Measurements from ENCODE around the gene RPS29.

Gene RPS29

DNA sequence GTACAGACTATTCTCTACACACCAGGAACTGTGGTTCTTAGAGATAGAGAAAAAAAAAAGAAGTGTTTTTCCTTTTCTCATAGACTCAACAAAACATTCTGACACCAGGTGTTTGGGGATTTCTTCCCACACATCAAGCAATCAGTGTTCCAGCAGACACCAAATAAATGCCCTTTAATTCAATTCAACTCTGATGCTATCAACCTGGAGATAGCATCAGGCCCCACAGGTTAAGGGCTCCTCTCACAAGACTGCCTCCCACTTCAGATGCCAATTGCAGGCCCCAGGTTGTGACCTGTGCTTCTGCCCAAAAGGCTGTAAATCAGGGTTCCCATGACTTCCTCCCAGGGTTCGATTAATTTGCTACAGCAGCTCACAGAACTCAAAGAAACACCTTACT, 36.7 kb downstream of the RPS29 start:
- DNase-seq: no peak

DNA sequence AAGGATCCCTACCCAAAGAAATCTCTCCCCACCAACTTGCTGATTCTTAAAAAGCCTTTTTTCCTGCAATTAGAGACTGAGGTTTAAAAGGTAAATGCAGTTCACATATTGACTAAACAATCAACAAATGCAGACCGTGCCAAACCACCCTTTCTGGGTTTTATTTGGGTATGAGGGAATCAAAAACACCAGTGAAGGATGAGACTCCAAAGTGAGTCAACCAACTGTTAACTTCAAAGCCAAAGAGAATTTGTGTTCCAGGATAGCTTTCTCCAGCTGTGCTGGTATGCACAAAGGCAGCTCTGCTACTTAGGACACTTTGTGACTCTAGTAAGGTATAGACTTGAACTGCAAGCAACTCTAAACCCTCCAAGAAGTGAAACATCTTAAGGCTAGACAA, 39.4 kb downstream of the RPS29 start:
- DNase-seq: no peak

DNA sequence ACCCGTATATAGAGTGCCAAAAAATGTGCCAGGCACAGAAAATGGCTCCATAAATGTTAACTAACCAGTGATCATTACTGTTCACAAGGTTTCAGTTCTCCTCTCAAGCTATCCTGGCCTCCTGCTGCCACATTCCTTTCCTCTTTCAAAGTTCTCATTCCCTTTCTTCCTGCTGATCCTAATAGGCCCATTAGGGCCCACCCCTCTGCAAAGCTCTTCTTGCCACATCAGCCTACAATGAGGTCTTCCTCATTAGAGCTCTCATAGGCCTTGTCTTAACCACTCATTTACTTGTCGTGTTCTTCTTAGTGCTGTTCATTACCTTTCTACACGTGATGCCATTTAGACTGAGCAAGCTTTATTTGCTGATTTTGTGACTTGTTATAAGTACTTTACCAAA, 40.5 kb downstream of the RPS29 start:
- no peak for DNase-seq

DNA sequence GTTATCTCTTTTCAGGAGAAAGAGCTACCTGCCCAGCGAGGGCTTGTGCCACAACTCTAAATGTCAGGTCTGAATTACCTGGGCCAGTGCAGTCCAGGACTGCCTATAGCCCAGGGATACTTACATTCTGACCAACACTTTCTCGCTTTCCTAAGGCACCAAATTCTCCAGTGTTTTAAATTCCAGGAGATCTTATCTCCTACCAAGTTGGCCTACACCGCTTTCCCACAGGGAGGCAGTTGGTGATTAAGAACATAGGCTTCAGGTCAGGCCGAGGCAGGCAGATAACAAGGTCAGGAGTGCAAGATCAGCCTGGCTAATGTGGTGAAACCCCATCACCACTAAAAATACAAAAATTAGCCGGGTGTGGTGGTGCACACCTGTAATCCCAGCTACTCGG, 41.1 kb downstream of the RPS29 start:
- DNase-seq: no peak

DNA sequence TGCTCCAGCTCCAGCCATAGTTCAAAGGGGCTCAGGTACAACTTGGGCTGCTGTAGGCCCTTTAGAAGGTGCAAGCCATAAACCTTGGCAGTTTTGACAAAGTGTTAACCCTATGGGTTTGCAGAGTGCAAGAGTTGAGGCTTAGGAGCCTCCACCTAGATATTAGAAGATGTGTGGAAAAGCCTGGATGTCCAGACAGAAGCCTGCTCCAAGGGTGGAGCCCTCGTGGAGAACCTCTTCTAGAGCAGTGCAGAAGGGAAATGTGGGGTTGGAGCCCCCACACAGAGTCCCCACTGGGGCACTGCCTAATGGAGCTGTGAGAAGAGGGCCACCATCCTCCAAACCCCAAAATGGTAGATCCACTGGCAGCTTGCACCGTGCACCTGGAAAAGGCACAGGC, 45.1 kb downstream of the RPS29 start:
- no peak for DNase-seq

DNA sequence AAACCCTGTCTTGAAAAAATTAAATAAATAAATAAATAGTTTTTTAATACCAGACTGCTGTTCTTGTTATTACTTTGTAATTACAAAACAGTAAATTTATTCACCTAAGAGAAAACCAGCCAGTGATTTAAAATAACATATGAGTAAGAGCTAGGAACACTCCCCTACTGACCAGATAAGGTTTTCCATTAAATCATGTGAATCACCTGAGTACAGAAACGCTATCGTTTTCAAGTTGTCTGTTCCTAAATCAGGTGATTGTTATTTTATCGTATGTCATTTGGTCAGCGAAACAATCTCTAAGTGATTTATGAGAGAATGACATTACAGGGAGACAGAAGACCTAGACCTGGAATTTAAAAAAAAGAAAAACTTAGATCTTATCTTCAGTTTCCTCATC, 47.3 kb downstream of the RPS29 start:
- no peak for DNase-seq

All from activated CD8-positive, alpha-beta memory T cell treated with anti-CD3 and anti-CD28 coated beads, Interleukin-2, amount 50 U/mL, for 4 hours (primary cell).